Measurements from ENCODE around the gene GBA2.
A peak's percentile ranks its signal among the peaks of the same experiment; 100 is the strongest.

Gene GBA2

GRCh38 chr9:35732185-35732799, 16.7 kb downstream of the GBA2 start, which contains the start of the genes CREB3 and TLN1:
TSS of gene CREB3 (plus strand) at chr9:35732666. CDS start at chr9:35732773, 107 bp downstream.
TSS of gene TLN1 (minus strand) at chr9:35732195. CDS start at chr9:35725694, 6,501 bp downstream.
- TF ChIP-seq TAF1 (IDR thresholded peaks at IDR 0.05; ENCODE audit: low read depth) (peak; percentile 55; the same call in 1 of the 2 replicates), TCF12 (IDR thresholded peaks at IDR 0.05; ENCODE audit: low read depth) (peak; percentile 76; the same call in 1 of the 2 replicates), EP300 (IDR thresholded peaks at IDR 0.05; ENCODE audit: borderline replicate concordance) (peak; percentile 54; the same call in 1 of the 2 replicates), FOXM1 (IDR thresholded peaks at IDR 0.05; ENCODE audit: borderline replicate concordance, low read depth) (peak; percentile 31; the same call in 1 of the 2 replicates), CREB1 (IDR thresholded peaks at IDR 0.05; ENCODE audit: low read depth) (peak; percentile 88), NFIC (IDR thresholded peaks at IDR 0.05) (no peak), YY1 (IDR thresholded peaks at IDR 0.05; ENCODE audit: low read depth) (0 out of 2 replicates have a peak, but pooled peaks have one; percentile 21), EGR1 (IDR thresholded peaks at IDR 0.05) (0 out of 2 replicates have a peak, but pooled peaks have one; percentile 6), TEAD4 (IDR thresholded peaks at IDR 0.05) (peak; percentile 52), RAD21 (IDR thresholded peaks at IDR 0.05; ENCODE audit: low read depth) (no peak), ZBTB7A (IDR thresholded peaks at IDR 0.05; ENCODE audit: low read depth) (peak; percentile 62; the same call in 1 of the 2 replicates), CEBPB (IDR thresholded peaks at IDR 0.05) (no peak)
- TF ChIP-seq, protein P1, sequence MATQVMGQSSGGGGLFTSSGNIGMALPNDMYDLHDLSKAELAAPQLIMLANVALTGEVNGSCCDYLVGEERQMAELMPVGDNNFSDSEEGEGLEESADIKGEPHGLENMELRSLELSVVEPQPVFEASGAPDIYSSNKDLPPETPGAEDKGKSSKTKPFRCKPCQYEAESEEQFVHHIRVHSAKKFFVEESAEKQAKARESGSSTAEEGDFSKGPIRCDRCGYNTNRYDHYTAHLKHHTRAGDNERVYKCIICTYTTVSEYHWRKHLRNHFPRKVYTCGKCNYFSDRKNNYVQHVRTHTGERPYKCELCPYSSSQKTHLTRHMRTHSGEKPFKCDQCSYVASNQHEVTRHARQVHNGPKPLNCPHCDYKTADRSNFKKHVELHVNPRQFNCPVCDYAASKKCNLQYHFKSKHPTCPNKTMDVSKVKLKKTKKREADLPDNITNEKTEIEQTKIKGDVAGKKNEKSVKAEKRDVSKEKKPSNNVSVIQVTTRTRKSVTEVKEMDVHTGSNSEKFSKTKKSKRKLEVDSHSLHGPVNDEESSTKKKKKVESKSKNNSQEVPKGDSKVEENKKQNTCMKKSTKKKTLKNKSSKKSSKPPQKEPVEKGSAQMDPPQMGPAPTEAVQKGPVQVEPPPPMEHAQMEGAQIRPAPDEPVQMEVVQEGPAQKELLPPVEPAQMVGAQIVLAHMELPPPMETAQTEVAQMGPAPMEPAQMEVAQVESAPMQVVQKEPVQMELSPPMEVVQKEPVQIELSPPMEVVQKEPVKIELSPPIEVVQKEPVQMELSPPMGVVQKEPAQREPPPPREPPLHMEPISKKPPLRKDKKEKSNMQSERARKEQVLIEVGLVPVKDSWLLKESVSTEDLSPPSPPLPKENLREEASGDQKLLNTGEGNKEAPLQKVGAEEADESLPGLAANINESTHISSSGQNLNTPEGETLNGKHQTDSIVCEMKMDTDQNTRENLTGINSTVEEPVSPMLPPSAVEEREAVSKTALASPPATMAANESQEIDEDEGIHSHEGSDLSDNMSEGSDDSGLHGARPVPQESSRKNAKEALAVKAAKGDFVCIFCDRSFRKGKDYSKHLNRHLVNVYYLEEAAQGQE (IDR thresholded peaks at IDR 0.05; ENCODE audit: low read depth), result no peak
- TF ChIP-seq, protein P2, sequence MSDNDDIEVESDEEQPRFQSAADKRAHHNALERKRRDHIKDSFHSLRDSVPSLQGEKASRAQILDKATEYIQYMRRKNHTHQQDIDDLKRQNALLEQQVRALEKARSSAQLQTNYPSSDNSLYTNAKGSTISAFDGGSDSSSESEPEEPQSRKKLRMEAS (IDR thresholded peaks at IDR 0.05), result peak; percentile 74
- TF ChIP-seq, protein P3, sequence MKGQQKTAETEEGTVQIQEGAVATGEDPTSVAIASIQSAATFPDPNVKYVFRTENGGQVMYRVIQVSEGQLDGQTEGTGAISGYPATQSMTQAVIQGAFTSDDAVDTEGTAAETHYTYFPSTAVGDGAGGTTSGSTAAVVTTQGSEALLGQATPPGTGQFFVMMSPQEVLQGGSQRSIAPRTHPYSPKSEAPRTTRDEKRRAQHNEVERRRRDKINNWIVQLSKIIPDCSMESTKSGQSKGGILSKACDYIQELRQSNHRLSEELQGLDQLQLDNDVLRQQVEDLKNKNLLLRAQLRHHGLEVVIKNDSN (IDR thresholded peaks at IDR 0.05), result no peak

- no peak for TF ChIP-seq RAD21 (IDR thresholded peaks at IDR 0.05; ENCODE audit: low read depth)
Measured at GRCh38 chr9:35731415-35732184, 17.4 kb downstream of the GBA2 start.

- no peak for TF ChIP-seq EP300 (IDR thresholded peaks at IDR 0.05; ENCODE audit: borderline replicate concordance)
- no peak for TF ChIP-seq ZBTB7A (IDR thresholded peaks at IDR 0.05; ENCODE audit: low read depth)
- no peak for TF ChIP-seq CREB1 (IDR thresholded peaks at IDR 0.05; ENCODE audit: low read depth)
- TF ChIP-seq, protein P2 (IDR thresholded peaks at IDR 0.05), result no peak
- TF ChIP-seq FOXM1 (IDR thresholded peaks at IDR 0.05; ENCODE audit: borderline replicate concordance, low read depth), result no peak
Measured at GRCh38 chr9:35730486-35730854, 18.6 kb downstream of the GBA2 start.

- TF ChIP-seq RAD21 (IDR thresholded peaks at IDR 0.05; ENCODE audit: low read depth) (peak; percentile 17; the same call in 1 of the 2 replicates), FOXM1 (IDR thresholded peaks at IDR 0.05; ENCODE audit: borderline replicate concordance, low read depth) (no peak)
- TF ChIP-seq, protein P2 (IDR thresholded peaks at IDR 0.05), result no peak
Measured at GRCh38 chr9:35729700-35730485, 19.1 kb downstream of the GBA2 start.

DNA sequence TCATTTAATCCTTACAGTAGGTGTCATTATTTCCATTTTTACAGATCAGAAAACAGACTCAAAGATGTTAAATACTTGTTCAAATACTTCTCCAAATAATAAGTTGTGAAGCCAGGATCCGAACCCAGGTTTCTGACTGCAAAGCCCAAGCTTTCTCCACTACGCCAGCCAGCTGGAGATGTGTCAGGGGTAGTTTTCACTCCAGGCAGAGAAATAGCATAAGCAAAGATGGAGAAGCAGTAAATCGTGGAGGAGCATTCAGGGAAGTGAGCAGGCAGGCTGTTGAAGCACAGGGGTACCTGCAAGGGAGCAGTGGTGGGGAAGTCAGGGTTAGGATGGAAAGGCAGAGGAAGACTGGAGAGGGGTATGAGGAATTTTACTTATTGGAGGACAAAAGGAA, 19.9 kb downstream of the GBA2 start:
- TF ChIP-seq CEBPB (IDR thresholded peaks at IDR 0.05) (no peak), TAF1 (IDR thresholded peaks at IDR 0.05; ENCODE audit: low read depth) (no peak), RAD21 (IDR thresholded peaks at IDR 0.05; ENCODE audit: low read depth) (no peak), ZBTB7A (IDR thresholded peaks at IDR 0.05; ENCODE audit: low read depth) (no peak), TCF12 (IDR thresholded peaks at IDR 0.05; ENCODE audit: low read depth) (no peak), NFIC (IDR thresholded peaks at IDR 0.05) (no peak)

DNA sequence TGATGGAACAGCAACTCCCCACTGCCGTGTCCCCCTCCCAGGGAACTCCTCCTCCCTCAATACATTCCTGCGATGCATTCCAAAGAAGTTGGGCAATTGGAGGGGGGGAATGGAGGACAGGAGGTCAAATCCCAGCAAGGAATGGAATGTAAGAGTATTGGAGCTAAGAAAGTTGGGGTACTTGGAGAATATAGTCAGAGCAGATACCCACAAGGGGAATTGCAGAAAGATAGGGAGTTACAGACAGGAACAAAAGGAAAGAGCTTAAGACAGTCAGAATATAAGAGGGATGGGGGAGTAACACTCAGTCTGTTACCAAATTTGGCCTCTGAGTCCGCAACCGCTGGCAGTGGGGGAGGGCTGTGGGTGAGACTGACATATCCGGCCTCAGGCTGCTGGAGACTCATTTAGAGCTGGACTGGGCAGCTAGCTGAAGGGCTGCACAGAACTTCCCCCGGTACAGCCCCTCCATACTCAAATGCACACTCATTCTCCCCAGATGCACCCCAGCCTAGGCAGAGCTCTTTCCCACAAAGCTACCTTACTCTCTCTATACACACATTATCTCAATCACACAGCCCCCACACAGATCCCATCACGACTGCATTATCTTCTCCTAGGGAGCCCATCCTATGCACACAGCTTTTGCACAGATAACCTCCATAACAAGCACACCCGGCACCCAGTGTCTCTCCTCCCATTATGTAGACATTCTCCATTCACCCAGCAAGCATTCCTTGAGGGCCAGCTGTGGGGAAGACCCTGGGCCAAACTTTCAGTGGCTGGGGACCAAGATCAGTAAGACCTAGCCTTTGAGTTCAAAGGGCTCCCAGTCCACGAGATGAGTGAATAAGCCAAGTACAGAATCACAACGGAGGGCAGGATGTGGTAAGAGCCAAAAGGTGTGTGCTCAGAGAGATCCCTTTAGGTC, 20.7 kb downstream of the GBA2 start:
- TF ChIP-seq TEAD4 (IDR thresholded peaks at IDR 0.05) (peak; percentile 95), CEBPB (IDR thresholded peaks at IDR 0.05) (peak; percentile 96), CREB1 (IDR thresholded peaks at IDR 0.05; ENCODE audit: low read depth) (no peak), EP300 (IDR thresholded peaks at IDR 0.05; ENCODE audit: borderline replicate concordance) (peak; percentile 74), NFIC (IDR thresholded peaks at IDR 0.05) (0 out of 2 replicates have a peak, but pooled peaks have one; percentile 14), YY1 (IDR thresholded peaks at IDR 0.05; ENCODE audit: low read depth) (peak; percentile 24; the same call in 1 of the 2 replicates), RAD21 (IDR thresholded peaks at IDR 0.05; ENCODE audit: low read depth) (no peak), EGR1 (IDR thresholded peaks at IDR 0.05) (no peak), FOXM1 (IDR thresholded peaks at IDR 0.05; ENCODE audit: borderline replicate concordance, low read depth) (no peak), TCF12 (IDR thresholded peaks at IDR 0.05; ENCODE audit: low read depth) (peak; percentile 68), ZBTB7A (IDR thresholded peaks at IDR 0.05; ENCODE audit: low read depth) (no peak), TAF1 (IDR thresholded peaks at IDR 0.05; ENCODE audit: low read depth) (peak; percentile 40; the same call in 1 of the 2 replicates)
- TF ChIP-seq, protein P3 (IDR thresholded peaks at IDR 0.05), result no peak
- TF ChIP-seq, protein P2 (IDR thresholded peaks at IDR 0.05), result 0 out of 2 replicates have a peak, but pooled peaks have one; percentile 27
- TF ChIP-seq, protein P1 (IDR thresholded peaks at IDR 0.05; ENCODE audit: low read depth), result no peak
